Uterus (tissue), 2 donors: ENCODE measurements around the gene FOSB.

Experiments
- CTCF ChIP-seq, 4 experiments: fragments of 200-600 bp in 2 of 4; fragments of 450-650 bp in 2 of 4; sonication (generic) in 2 of 4; IDR thresholded peaks; one replicate each; pipeline ENCODE4 v1.5.1; 2016 to 2019; ENCODE audit warnings: antibody characterized with exemption in 4 of 4, mild to moderate bottlenecking in 2 of 4, moderate library complexity in 1 of 4
- POLR2A ChIP-seq, 2 donors: fragments of 450-650 bp; IDR thresholded peaks; one replicate each; pipeline ENCODE4 v1.6.1; 2016; ENCODE audit warnings: antibody characterized with exemption in 2 of 2, mild to moderate bottlenecking in 1 of 2, moderate library complexity in 1 of 2

GRCh38 chr19:45418802-45419201 is 49.0 kb upstream of the FOSB start:
- TF ChIP-seq POLR2A (IDR thresholded peaks at IDR 0.05) (no peak), CTCF (IDR thresholded peaks at IDR 0.05) (no peak)
